GM18502 (cell line): ENCODE data around the gene NPM3.

Experiments
- ATAC-seq: cut with Tn5 transposase; IDR thresholded peaks from one replicate; pipeline ENCODE4 v1.9.1; 2021; ENCODE audit warnings: mild to moderate bottlenecking; ENCODE audit not compliant: unreplicated experiment, poor library complexity

The NPM3 gene

DNA sequence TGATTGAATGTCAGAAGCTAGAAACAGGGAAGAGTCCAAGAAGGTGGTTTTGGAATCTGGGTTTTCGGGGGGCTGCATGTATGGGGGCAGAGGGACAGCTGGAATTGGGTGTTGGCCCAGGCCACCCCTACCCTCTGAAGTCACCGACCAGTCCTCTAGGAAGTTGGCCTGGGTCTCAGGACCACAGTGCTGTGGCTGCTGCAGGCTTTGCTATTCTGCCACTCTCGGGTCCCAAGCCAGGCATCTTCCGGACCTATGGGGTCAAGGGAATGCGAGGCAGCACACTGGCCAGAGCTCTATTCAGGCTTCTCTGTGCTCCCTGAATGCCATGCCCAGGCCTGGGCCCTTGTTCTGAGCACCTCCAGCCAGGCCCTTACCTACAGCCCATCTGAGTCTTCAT, 20.5 kb downstream of the NPM3 start:
- no peak for ATAC-seq

DNA sequence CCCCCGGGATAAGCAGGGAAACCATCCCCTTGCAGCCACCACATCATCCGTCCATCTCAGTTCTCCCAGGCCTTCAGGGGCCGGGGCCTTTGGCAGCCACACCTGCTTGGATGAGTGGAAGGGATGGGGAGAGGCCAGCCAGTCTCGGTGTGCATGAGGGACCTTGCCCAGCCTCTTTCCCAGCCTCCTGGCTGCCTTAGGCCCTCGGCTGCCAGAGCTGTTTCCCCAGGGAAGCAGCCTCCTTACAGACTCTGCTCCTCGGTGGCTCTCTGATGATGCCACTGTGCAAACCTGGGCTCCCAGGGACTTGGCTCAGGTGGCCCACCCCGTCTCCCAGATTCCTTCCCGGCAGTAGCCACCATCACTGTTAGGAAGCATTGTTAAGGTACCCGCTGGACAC, 22.0 kb downstream of the NPM3 start:
- ATAC-seq: no peak

DNA sequence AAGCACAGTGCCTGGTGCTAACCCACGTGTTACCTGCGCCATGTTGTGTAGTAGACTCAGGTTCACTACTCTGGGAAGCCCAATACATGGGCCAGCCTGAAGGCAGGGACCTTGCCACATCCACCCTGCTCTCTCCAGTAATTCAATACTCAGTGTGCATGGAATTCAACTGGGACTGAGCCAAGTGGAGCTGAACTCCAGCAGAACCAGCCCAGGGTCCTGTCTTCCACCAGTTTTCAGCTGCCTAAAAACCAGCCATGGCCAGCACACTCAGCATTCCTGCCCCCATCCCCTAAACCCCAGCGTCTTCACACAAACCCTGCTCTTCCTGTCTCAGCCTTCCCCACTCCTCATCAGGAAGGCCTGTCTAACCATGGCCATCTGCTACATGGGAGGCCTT, 22.7 kb downstream of the NPM3 start:
- ATAC-seq: no peak

DNA sequence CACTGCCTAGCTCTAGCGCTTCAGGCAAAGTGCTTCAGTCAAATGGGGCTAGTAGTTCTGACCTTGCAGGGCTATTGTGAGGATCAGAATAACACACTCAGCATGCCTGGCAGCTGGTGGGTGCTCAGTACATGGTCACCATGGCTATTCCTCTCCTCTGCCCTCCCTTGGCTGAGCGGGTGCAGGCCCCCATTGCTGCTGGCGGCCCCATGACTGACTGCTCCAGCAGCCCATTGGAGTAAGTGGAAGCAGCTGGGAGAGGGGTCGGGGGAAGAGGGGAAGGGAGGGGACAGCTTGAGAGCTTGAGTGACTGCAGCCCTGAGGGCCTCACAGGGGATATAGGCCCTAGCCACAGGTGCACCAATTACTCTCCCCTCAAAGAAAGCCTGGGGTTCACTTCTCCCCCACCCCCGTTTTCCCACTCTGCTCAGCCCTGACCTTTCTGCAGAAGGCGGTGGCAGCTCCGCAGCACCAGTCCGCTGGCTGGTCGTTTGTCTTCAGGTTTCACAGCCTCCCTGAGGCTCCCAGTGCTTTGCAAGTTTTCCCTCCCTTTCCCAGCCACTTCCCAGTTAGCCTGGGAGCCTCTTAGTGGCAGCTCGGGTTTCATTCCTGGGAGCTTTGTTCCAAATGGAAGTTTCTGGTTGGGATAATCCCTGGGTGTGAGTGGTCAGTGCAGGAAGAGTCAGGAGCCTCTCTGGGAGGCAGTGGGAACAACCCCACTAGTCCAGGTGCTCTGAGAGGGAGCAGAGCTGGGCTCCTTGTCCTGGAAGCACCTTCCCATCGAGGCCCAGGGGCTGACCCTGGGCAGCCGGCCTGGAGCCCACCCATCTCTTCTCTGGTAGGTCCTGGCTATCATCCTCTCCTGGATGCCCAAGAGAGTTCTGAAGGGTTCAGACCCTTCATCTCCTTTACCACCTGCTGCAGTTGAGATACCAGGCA, 23.7 kb downstream of the NPM3 start:
- ATAC-seq: no peak

DNA sequence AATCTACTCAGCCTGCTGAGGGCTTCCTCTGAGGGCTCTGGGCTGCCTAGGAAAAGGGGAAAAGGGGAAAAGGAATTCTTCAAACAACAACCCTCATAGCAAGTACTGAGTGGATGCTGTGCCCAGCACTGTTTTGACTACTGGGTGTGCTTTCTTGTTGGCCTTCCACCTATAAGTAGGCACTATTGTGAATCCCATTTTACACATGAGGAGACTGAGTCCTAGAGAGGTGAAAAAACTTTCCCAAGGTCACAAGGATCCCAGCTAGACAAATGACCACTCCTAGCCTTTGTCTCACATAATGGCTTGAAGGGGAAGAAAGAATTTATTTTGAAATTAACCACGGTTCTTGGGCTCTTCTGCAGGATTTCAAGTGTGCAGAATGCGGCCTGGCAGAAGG, 24.4 kb downstream of the NPM3 start:
- ATAC-seq: no peak

DNA sequence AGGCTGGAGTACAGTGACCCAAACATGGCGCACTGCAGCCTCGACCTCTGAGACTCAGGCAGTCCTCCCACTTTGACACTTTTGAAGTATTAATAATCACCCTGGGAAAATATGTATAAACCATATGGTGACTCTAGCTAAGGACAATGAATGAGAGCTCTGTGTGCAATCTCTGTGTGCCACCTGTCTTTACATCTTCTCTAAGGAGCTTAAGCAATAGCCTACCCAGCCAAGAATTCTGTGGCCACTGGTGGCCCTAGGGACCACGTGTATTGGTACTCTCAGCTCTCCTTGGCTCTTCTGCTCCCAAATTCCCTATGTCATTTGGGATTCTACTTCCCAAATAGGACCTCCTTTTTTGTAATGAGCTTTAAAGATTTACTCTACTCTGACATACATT, 31.0 kb downstream of the NPM3 start:
- no peak for ATAC-seq

DNA sequence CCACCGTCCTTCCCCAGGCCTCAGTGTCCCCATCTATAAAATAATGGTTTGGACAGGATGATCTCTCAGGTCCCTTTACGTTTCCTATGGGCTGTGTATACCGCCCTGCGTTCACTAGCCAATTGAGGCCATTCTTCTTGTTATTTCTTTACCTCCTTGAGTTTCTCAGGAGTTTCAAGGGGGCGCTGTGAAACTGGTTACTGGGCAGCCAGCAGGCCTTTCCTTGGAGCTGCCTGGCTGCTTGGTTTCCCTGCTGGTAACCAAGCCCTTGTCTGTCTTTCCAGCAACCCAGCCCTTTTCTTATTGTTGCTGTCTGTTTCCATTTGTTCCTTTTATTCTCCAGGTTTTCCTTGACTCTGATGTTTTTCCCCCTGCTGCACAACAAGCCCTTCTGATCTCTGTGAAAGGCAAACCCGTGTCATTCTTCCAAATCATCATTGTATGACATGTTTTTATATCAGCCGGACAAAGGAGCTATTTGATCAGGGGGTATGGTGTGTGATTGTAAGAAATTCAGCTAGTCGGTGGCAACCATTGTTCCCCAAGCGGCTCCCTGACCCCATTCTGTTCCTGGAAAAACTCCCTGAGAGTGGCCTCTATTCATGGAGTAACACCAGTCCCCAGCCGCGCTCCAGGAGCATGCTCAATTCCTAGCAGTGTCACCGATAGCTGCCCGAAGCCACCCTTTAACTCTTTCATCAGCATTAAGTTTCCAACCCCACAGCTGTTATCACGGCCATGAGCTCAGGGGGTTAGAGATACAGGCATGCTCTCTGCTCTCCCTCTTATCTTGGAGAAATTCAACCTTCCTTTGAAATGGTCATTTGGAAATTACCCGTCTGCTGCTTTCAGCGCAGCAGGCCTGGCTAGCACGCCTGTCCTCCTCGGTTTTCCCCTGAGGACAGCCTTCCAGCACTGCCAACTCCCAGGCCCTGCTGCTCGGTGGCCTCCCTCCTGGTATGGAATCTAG, 33.9 kb downstream of the NPM3 start:
- ATAC-seq: no peak

DNA sequence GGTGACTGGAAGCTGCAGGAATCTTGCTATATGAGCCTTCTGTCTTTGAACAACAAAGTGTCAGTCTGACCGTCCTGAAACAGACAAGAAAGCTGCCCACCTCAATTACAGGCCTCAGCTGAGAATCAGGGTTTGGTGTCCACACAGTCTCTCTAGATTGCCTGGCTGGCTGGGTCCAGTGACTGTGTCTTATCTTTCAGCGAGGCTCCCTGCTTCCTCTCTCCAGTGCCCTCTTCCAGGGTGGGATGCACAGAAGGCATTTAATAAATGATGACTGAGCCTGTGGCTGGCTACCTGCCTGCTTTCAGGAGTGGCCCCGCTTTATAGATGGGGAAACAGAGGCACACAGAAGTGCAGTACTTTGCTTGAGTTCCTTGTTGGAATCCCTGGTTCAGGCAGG, 34.8 kb downstream of the NPM3 start:
- ATAC-seq: no peak

DNA sequence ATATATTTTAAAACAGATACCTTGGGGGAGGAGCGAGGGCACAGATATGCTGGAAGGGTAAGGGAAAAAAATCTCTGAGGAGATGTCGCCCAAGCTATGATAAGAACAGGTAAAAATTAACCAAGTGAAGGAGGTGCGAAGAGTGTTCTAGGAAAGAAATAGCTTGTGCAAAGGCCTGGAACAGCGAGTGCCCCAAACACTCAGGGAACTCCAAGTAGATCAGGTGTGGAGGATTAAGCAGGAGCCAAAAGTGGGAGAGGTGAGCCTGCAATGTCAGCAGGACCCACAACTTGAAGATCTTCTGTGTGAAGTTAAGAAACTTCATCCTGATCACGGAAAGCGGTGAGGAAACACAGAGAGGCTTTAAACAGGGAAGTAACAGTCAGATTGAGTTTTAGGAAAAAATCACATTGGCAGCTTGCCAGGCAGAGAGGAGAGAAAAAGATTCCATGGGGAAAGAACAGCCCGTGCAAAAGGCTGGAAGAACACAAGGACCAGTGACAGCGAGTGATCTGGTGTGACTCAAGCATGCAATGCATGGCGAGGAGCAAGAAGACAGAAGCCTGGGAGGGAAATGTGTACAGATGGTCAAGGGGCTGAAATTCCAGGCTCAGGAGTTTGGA, 38.1 kb downstream of the NPM3 start:
- ATAC-seq: no peak

DNA sequence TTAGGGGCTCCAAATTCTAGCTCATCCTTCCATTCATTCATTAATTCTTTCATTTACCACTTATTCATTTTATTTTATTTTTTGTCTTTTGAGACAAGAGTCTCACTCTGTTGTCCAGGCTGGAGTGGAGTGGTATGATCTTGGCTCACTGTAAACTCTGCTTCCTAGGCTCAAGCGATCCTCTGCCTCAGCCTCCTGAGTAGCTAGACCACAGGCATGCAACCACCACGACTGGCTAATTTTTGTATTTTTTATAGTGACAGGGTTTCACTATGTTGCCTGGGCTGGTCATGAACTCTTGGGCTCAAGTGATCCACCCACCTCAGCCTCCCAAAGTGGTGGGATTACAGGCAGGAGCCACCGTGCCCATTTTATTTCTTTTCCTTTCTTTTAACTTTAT, 39.0 kb downstream of the NPM3 start:
- ATAC-seq: no peak

DNA sequence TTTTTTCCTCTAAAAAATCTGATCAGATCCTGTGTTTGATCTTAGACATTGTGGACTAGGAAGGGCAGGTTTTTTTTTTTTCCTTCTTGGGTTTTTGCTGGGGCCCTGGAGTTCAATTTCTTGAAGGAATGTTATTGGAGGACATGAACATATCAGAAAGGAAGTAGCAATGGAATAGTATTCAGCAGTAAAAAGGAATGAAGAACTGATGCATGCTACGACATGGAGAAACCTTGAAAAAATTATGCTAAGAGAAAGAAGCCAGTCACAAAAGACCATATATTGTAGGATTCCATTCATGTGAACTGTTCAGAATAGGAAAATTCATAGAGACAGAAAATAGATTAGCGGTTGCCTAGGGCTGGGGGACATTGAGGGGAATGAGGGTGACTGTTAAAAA, 41.3 kb downstream of the NPM3 start:
- ATAC-seq: no peak

DNA sequence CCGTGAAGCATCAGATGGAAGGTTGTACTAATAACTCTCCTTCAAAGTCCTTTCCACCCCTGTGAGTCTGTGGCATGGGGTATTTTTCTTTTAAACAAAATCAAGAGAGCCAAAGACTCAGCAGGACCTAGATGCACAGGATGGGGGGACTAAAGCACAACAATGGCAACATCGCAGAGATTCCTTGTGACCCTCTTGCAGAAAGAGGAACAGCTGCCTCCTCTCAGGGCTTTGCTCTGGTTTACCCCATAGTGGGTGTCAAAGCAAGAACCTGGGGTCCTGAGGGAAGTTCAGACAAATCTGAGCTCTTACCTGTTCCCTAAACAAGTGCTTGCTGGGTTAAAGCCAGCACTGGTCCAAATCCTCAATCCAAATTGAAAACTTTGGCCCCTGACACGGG, 46.6 kb downstream of the NPM3 start:
- no peak for ATAC-seq

DNA sequence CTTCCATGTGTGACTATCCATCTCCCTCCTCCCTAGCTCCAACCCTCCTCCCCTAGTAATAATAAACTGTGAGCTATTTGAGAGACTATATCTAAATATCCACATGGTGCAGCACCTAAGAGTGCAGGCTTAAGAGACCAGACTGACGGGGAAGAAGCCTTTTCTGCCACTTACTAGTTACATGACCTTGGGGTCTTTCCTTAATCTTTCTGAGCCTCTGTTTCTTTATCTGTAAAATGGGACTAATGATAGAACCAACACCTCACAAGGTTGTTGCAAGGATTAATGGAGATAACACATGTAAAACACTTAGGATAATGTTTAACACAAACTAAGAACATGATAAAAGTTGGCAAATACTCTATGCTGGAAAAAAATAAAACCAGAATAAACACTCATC, 51.1 kb downstream of the NPM3 start:
- no peak for ATAC-seq
